Measurements from ENCODE around the gene RPL27.
"Not testable (repeated sequence)": the region's sequence is repeated elsewhere in the genome, so short reads cannot be mapped to it uniquely, and the experiment has no call there.

The RPL27 gene

DNA sequence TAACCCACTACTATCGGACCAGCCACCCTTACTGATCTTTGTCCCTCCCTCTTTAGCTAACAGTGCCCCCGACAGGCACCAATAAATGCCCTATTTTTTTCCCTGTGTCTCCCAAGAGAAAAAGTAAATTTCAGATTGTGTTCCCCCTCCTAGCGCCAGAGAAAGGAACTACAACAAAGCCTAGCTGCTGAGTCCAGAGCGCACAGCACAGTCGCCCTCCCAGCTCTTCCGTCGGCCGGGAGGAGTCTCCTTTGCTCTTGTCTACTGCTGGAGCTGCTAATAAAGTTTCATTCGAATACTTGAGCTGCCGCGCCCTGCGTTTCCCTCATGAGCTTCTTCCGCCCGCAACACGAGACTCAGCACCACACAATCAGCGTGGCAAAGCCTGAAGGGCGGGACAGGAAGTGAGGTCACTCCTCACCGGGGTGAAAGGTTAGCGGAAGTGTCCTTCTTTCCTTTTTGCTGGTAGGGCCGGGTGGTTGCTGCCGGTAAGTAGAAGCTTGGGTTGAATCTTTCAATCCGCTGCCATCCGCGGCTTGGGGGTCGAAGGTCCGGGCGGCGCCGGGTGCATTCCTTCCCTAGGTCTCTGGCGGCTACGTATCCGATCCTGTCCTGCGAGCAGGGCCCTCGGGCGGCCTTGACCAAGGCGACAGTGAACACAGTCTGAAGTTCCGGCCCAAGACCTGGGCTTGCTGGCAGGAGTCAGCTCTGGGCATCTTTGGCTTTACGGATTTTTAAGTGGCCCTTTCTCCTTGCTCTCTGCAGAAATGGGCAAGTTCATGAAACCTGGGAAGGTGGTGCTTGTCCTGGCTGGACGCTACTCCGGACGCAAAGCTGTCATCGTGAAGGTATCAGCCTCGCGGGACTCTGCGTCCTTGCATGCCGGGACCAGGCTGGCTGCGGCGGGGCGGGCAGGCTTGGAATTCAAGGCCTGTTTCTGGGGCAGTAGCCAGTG, at the start of gene RPL27:
RPL27 (plus strand) TSS at position 436 of the 955 bp plus-strand sequence; CDS start at position 768, 332 bp downstream.
- peak; percentile 99 for FAIRE-seq

DNA sequence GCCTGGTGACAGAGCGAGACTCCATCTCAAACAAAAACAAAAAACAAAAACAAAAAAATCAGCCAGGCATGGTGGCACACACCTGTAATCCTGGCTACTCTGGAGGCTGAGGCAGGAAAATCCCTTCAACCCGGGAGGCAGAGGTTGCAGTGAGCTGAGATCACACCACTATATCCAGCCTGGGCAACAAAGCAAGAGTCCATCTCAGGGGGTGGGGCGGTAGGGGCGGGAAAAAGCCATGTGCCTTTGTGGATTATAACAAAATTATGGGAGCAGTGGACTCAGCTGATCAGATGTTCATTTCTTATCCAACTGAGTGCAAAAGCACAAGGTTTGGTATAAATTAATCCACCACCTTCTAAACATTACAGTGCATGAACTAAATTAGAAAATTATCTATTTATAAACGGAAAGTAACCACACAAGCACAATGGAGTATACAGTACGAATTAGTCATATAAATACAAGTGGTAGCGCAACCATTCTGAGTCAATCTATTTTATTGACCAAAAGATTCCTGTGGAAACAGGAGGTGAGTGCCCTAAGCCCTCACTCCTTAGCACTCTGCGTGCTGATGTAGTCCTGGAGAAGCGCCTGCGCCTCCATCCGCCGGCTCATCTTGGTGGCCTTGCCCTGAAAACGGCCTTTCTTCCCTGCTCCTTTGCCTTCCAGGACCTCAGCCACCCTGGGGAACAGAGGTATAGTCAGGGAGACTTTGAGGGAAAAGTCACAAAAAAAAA, 48.0 kb upstream of the RPL27 start:
- FAIRE-seq: no peak

DNA sequence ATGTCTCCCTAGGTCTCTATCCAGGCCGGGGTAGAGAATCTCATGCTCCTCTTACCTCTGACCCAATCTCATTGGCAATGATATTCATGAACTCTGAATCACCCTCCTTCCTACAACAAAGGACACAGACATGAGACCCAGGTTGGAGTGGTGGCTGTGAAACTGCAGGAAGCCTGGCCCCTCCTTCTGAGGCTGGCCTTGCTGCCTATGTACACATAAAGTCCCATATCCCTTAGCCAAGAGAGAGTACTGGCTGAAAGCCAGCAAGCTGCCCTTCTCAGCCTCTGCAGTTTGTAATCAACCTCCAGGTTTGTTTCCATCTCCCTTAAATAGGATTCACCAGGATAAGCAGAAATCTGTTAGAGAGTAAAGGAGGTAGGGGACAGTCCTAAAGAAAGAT, 44.5 kb upstream of the RPL27 start:
- FAIRE-seq: no peak

- peak; percentile 84 for FAIRE-seq
These were observed 33.9 kb upstream of the RPL27 start, which contains the start of gene AARSD1 for GRCh38 chr17:42964161-42964932. Gene AARSD1, minus strand, starts transcription at chr17:42964454. Its CDS starts 14 bp downstream, at chr17:42964440.

GRCh38 chr17:42967925-42968324, 30.3 kb upstream of the RPL27 start:
- no peak for FAIRE-seq

GRCh38 chr17:42969001-42969581, 29.1 kb upstream of the RPL27 start:
- no peak for FAIRE-seq

GRCh38 chr17:42971589-42971988, 26.6 kb upstream of the RPL27 start:
- no peak for FAIRE-seq

DNA sequence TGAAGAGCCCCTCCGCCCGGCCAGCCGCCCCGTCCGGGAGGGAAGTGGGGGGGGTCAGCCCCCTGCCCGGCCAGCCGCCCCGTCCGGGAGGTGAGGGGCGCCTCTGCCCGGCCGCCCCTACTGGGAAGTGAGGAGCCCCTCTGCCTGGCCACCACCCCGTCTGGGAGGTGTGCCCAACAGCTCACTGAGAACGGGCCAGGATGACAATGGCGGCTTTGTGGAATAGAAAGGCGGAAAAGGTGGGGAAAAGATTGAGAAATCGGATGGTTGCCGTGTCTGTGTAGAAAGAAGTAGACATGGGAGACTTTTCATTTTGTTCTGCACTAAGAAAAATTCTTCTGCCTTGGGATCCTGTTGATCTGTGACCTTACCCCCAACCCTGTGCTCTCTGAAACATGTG, 24.9 kb upstream of the RPL27 start:
- not testable (repeated sequence) for FAIRE-seq

DNA sequence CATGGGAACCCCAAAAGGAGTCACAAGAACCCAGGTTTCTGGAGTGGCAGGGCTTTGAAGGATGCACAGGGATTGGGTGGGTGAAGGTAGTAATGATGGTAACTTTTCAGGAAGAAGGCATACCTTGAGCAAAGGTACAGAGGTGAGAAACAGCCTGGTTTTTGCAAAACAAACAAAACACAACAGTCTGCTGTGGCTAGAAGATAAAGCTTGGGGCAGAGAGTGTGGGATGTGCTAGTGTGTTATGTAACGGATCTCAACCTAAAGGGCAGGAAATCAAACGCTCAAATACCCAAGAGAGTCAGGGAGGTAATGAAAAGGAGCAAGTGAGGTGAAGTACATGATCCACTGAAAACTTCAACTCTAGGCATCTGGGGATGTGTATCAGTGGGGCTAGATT, 23.0 kb upstream of the RPL27 start:
- no peak for FAIRE-seq

- FAIRE-seq: not testable (repeated sequence)
These were observed 22.5 kb upstream of the RPL27 start for GRCh38 chr17:42975701-42976100.

DNA sequence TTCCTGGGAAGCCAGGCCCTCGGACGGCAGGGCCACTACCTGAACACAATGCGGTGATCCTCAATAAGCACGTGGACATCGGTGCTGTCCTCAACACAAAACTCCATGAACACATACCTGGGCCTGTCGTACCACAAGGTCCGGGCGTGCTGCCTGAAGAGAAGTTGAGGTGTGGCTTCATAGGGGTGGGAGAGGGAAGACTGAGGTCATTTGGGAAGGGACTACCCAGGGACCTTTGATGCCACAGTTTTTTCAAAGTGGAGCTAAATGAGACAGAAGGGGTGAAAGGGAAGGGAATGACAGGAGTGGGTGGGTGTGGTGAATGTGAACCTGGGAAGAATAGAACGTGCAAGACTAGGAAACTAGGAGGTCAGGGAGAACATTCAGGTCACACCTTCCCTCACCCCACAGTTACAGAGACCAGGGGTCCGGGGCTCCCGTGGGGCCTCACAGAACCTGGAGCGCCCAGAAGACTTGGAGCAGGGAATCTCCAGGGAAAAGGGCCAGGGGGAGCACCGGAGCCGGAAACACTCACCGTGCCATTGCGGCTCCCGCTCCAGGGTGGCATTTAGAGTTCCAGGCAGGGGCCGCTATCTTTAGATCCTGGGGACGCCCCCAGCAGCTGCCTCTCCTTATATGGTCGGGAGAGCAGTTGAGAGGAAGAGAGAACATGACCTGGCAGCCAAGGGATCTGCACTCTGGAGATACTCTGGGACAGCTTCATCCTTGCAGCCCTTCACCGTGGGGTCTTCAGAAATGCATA, 18.5 kb upstream of the RPL27 start, which contains the start of gene PTGES3L:
PTGES3L (minus strand) TSS at position 570 of the 763 bp plus-strand sequence; CDS start at position 543, 27 bp downstream.
- no peak for FAIRE-seq

- FAIRE-seq: no peak
These were observed 17.9 kb upstream of the RPL27 start, which contains the start of gene RUNDC1 for GRCh38 chr17:42980274-42980765. Gene RUNDC1, plus strand, starts transcription at chr17:42980565. Its CDS starts 12 bp downstream, at chr17:42980577.

DNA sequence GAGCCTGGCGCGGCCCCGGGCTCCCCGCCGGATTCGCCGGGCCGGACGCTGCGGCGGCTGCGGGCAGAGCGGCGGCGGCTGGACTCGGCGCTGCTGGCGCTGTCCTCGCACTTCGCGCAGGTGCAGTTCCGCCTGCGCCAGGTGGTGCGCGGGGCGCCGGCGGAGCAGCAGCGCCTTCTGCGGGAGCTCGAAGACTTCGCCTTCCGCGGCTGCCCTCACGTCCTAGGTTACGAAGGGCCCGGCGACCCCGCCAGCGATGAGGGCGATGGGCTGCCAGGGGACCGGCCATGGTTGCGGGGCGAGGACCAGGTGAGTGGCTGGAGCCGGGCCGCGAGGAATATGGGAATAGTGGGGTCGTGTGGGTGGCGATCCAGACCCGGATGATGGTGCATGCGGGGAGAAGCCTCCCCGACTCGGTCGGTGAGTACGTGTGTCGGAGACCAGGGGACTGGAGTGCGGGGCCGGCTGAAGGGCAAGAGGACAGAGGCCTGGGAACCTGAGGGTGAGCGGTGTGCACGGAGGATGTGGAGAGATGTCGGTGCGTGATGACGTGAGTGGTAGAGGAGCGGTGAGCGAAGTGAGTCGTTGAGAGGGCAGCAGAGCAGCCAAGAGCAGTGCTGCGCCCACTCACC, 17.3 kb upstream of the RPL27 start:
- FAIRE-seq: no peak

DNA sequence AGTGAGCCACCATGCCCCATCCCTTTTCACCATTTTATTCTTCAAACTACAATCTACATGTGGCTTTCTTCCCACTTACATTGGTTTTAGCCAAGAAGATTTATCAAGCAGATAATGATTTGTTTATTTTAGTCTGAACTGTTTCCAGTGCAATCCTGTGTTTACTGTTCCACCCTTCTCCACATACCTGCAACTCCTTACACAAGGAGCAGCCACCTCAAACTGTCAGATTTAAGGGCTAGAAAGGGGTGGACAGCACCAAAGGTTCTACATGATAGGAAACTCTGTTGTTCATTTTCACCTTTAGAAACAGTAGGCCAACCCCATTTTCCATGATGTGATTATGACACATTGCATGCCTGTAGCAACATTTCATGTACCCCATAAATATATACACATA, 16.0 kb upstream of the RPL27 start:
- no peak for FAIRE-seq

GRCh38 chr17:42985225-42985624, 13.0 kb upstream of the RPL27 start:
- FAIRE-seq: no peak

GRCh38 chr17:42989141-42989540, 9.1 kb upstream of the RPL27 start:
- FAIRE-seq: no peak

DNA sequence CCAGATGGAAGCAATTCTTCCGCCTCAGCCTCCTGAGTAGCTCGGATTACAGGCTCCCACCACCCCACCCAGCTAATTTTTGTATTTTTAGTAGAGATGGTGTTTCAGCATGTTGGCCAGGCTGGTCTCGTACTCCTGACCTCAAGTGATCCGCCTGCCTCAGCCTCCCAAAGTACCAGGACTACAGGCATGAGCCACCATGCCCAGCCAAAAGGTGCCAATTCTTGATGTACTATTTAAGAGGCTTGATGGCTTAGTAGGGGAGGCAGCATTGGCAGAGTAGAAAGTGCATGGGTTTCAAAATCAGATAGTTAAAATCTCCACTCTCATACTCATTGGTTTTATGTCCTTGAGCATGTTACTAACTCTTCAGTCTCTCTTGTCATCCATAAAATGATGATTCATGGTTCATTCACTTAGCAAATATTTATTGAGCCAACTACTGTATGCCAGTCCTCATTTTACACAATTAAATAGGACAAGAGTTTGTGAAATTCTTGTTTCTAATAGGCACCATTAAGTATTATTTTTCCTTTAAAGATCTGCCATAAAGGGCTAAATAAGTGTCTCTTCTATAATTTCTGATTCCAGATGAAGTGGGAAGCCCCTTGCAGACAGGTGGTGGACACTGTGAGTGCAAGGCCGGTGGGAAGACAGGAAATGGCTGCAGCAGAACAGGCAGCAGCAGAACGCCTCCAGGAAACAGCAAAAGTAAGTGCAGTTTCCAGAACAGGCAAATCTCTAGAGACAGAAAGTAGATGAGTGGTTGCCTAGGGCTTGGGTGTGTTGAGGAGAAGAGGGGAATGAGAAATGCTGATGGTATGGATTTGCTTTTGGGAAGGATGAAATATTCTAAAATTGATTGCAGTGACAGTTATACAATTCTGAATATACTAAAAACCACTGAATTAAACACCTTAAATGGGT, 8.2 kb upstream of the RPL27 start:
- no peak for FAIRE-seq

DNA sequence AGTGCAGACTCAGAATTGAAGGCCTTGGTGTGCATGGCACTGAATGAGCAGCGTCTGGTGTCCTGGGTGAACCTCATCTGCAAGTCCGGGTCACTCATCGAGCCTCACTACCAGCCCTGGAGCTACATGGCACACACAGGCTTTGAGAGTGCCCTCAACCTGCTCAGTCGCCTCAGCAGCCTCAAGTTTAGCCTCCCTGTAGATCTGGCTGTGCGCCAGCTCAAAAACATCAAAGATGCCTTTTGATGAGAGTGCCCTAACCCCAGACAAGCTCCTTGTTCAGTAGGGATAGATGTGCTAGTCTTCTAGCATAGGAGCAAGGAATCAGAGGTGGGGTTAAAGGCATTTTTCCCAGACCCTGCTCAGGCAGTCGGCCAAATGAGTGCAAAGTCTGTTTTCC, 6.7 kb upstream of the RPL27 start:
- no peak for FAIRE-seq

DNA sequence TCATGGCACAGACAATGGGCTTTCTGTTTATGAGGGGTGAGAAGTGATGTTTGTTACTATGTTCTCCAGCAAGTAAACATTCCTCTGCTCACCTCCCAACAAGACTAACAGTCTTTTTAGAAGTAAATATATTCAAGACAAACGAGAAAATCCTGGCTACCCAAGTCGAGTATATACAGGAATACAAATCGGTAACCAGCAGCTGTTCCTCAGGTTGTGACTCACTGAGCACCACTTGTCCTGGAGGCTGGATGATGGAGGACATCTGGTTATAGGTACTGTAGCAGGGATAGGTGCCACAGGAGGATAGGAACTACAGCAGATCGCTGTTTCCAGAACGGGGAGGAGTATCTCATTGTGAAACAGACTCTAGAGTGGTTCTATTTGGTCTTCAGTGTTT, 5.3 kb upstream of the RPL27 start:
- no peak for FAIRE-seq

- FAIRE-seq: not testable (repeated sequence)
These were observed 4.3 kb upstream of the RPL27 start for GRCh38 chr17:42993913-42994312.
